Activated CD8-positive, alpha-beta T cell treated with anti-CD3 and anti-CD28 coated beads for 36 hours (primary cell): ENCODE data around the gene CORO2B. TPM values are rescaled to one million over a fixed set of nuclear protein-coding genes. Genes with fewer than 3 reads are reported as not detected.
A peak's percentile ranks its signal among the peaks of the same experiment; 100 is the strongest.

Source experiments
- ATAC-seq: fragments of 200-7000 bp; cut with Tn5 transposase; one replicate; pipeline ENCODE4 v1.10.0; 2021; ENCODE audit warnings: mild to moderate bottlenecking, moderate library complexity
- CTCF ChIA-PET: fragments of 350-600 bp; sonication (Branson Sonifier 250); formaldehyde crosslinking; loops from one replicate; lab custom pipeline; 2021; ENCODE audit warnings: antibody characterized with exemption; lab: Charles Lee
- POLR2A ChIA-PET: fragments of 350-600 bp; sonication (Branson Sonifier 250); formaldehyde crosslinking; loops from one replicate; lab custom pipeline; 2021; ENCODE audit warnings: antibody characterized with exemption; lab: Charles Lee
- DNase-seq: peaks from one replicate; pipeline ENCODE4 v3.0.0-alpha.2; 2020
- H3K27ac Mint-ChIP-seq: one replicate; pipeline ENCODE4 v1.8.0; 2021; ENCODE audit warnings: mild to moderate bottlenecking, mixed read lengths
- H3K27me3 Mint-ChIP-seq: one replicate; pipeline ENCODE4 v1.8.0; 2021; ENCODE audit warnings: mixed read lengths
- H3K36me3 Mint-ChIP-seq: one replicate; pipeline ENCODE4 v1.8.0; 2021; ENCODE audit warnings: low read depth, mixed read lengths
- H3K4me1 Mint-ChIP-seq: one replicate; pipeline ENCODE4 v1.8.0; 2021; ENCODE audit warnings: low read depth, mixed read lengths
- H3K4me3 Mint-ChIP-seq: one replicate; pipeline ENCODE4 v1.8.0; 2021; ENCODE audit warnings: mild to moderate bottlenecking, moderate library complexity, mixed read lengths
- H3K9me3 Mint-ChIP-seq: one replicate; pipeline ENCODE4 v1.8.0; 2021; ENCODE audit warnings: mixed read lengths
- CTCF ChIP-seq: fragments of 200-600 bp; IDR thresholded peaks from one replicate; pipeline ENCODE4 v1.8.0; 2022; ENCODE audit warnings: antibody characterized with exemption, mild to moderate bottlenecking
- intact Hi-C: fragments of 100-400 bp; cut with micrococcal nuclease; formaldehyde crosslinking; loops from one replicate; pipeline ENCODE4 v1.10.0; 2022
- total RNA-seq, 2 experiments: library from RNA; stranded (reverse); gene quantifications; one replicate each; pipeline ENCODE4 v1.2.3, GENCODE V29; 2021

Gene CORO2B
- total RNA-seq, 2 experiments from 2014 or later, result not detected

GRCh38 chr15:68550498-68551295 is 28.1 kb upstream of the CORO2B start:
- Mint-ChIP-seq H3K4me1 (peaks cover 3% of the 10 kb centered on the region), H3K27ac (no peak overlapping the region), H3K27me3 (peaks cover 33% of the 10 kb centered on the region), H3K9me3 (no peaks in the 10 kb centered on the region), H3K4me3 (no peak overlapping the region), H3K36me3 (no peaks in the 10 kb centered on the region)
- DNase-seq (peak; percentile 87), ATAC-seq (peak; percentile 62)
- TF ChIP-seq CTCF, result peak; percentile 90
- POLR2A ChIA-PET, result interaction anchor here (0.6 kb wide), 1 partner anchor 19 kb away, joined by 3 read pairs; no protein-coding TSS in a partner anchor
- intact Hi-C loops, result loop anchor here (5.0 kb wide), 1 partner anchor 327 kb away; no protein-coding TSS in a partner anchor
- CTCF ChIA-PET, result interaction anchor here (0.6 to 6.3 kb wide), 52 partner anchors 7 to 375 kb away, joined by 3 to 74 read pairs (median 4); no protein-coding TSS in a partner anchor

GRCh38 chr15:68551296-68551635 is 27.5 kb upstream of the CORO2B start:
- Mint-ChIP-seq H3K4me3 (no peak overlapping the region), H3K27me3 (peaks cover 37% of the 10 kb centered on the region), H3K4me1 (peaks cover 3% of the 10 kb centered on the region), H3K27ac (no peak overlapping the region), H3K9me3 (no peaks in the 10 kb centered on the region), H3K36me3 (no peaks in the 10 kb centered on the region)
- ChIA-PET CTCF (interaction anchor here (1.5 to 6.3 kb wide), 9 partner anchors 9 to 374 kb away, joined by 4 to 74 read pairs (median 32); no protein-coding TSS in a partner anchor), POLR2A (interaction anchor here (0.6 kb wide), 1 partner anchor 18 kb away, joined by 3 read pairs; no protein-coding TSS in a partner anchor)
- no peak for TF ChIP-seq CTCF
- DNase-seq (no peak), ATAC-seq (no peak)
- intact Hi-C loops, result loop anchor here (5.0 kb wide), 1 partner anchor 326 kb away; no protein-coding TSS in a partner anchor

- peaks cover 42% of the 10 kb centered on the region for H3K27me3 Mint-ChIP-seq
- no peaks in the 10 kb centered on the region for H3K36me3 Mint-ChIP-seq
- H3K4me3 Mint-ChIP-seq, result no peak overlapping the region
- ChIA-PET POLR2A (no interaction called here), CTCF (interaction anchor here (1.1 to 3.5 kb wide), 3 partner anchors 119 to 324 kb away, joined by 3 to 13 read pairs (median 4); no protein-coding TSS in a partner anchor)
- no peaks in the 10 kb centered on the region for H3K9me3 Mint-ChIP-seq
- intact Hi-C loops, result loop anchor here (5.0 kb wide), 1 partner anchor 325 kb away; no protein-coding TSS in a partner anchor
- no peak for DNase-seq
- TF ChIP-seq CTCF, result no peak
- ATAC-seq, result no peak
- H3K27ac Mint-ChIP-seq, result no peak overlapping the region
- H3K4me1 Mint-ChIP-seq, result peaks cover 3% of the 10 kb centered on the region
Measured at GRCh38 chr15:68552344-68552743, 26.4 kb upstream of the CORO2B start.

- ATAC-seq, result no peak
Measured at GRCh38 chr15:68552773-68553172, 26.0 kb upstream of the CORO2B start.

More at GRCh38 chr15:68552773-68553172, 26.0 kb upstream of the CORO2B start:
- peaks cover 3% of the 10 kb centered on the region for H3K4me1 Mint-ChIP-seq
- peaks cover 46% of the 10 kb centered on the region for H3K27me3 Mint-ChIP-seq
- intact Hi-C loops, result loop anchor here (5.0 kb wide), 1 partner anchor 325 kb away; no protein-coding TSS in a partner anchor
- H3K27ac Mint-ChIP-seq, result no peak overlapping the region
- H3K9me3 Mint-ChIP-seq, result no peaks in the 10 kb centered on the region
- DNase-seq, result no peak
- CTCF ChIA-PET, result interaction anchor here (1.1 to 3.5 kb wide), 3 partner anchors 118 to 323 kb away, joined by 3 to 13 read pairs (median 4); no protein-coding TSS in a partner anchor
- TF ChIP-seq CTCF, result no peak
- POLR2A ChIA-PET, result no interaction called here
- H3K4me3 Mint-ChIP-seq, result no peak overlapping the region
- H3K36me3 Mint-ChIP-seq, result no peaks in the 10 kb centered on the region
